HepG2 (cell line): Measurements from ENCODE around the gene BICDL1. TPM values are rescaled to one million over a fixed set of nuclear protein-coding genes. Genes with fewer than 3 reads are reported as not detected.

Experiments used
- AKAP8 ChIP-seq: sonication (generic); formaldehyde crosslinking; IDR thresholded peaks from 2 replicates; pipeline ENCODE4 v1.5.1; 2020; ENCODE audit warnings: mild to moderate bottlenecking, missing genetic modification reagents
- FOXK2 ChIP-seq: fragments of 450-650 bp; IDR thresholded peaks from 2 replicates; pipeline ENCODE4 v1.6.1; 2016
- GZF1 ChIP-seq: sonication (generic); formaldehyde crosslinking; IDR thresholded peaks from 2 replicates; pipeline ENCODE4 v1.5.1; 2020; ENCODE audit warnings: mild to moderate bottlenecking, missing genetic modification reagents
- IKZF1 ChIP-seq: fragments of 450-650 bp; IDR thresholded peaks from 2 replicates; pipeline ENCODE4 v1.7.1; 2016
- KDM1A ChIP-seq: IDR thresholded peaks from 2 replicates; pipeline ENCODE4 v1.6.1; 2016; ENCODE audit warnings: missing compliant biosample characterization
- SAP130 ChIP-seq: IDR thresholded peaks from 2 replicates; pipeline ENCODE4 v1.6.1; 2016; ENCODE audit warnings: low read depth
- SCMH1 ChIP-seq: sonication (generic); formaldehyde crosslinking; IDR thresholded peaks from 2 replicates; pipeline ENCODE4 v1.9.0; 2021; ENCODE audit warnings: missing genetic modification reagents, mild to moderate bottlenecking, borderline replicate concordance
- SRF ChIP-seq: IDR thresholded peaks from 2 replicates; pipeline ENCODE4 v1.6.1; 2011; ENCODE audit warnings: mild to moderate bottlenecking, low read depth, low read length, moderate library complexity
- SRY ChIP-seq: sonication (generic); formaldehyde crosslinking; IDR thresholded peaks from 2 replicates; pipeline ENCODE4 v1.8.0; 2022; ENCODE audit warnings: mild to moderate bottlenecking, missing genetic modification reagents
- THAP11 ChIP-seq: IDR thresholded peaks from 2 replicates; pipeline ENCODE4 v1.6.1; 2016; ENCODE audit warnings: missing biosample characterization, missing genetic modification reagents
- TIGD3 ChIP-seq: sonication (generic); formaldehyde crosslinking; IDR thresholded peaks from 2 replicates; pipeline ENCODE4 v1.5.1; 2020; ENCODE audit warnings: mild to moderate bottlenecking, missing genetic modification reagents, borderline replicate concordance
- ZMYM3 ChIP-seq: sonication (generic); formaldehyde crosslinking; IDR thresholded peaks from 2 replicates; pipeline ENCODE4 v1.5.1; 2020; ENCODE audit warnings: mild to moderate bottlenecking, missing genetic modification reagents
- ZNF263 ChIP-seq: sonication (generic); formaldehyde crosslinking; IDR thresholded peaks from 2 replicates; pipeline ENCODE4 v1.4.0; 2020; ENCODE audit warnings: missing genetic modification reagents
- ZNF275 ChIP-seq: sonication (generic); formaldehyde crosslinking; IDR thresholded peaks from 2 replicates; pipeline ENCODE4 v1.8.0; 2022; ENCODE audit warnings: missing genetic modification reagents, mild to moderate bottlenecking, inconsistent platforms, borderline replicate concordance
- ZNF329 ChIP-seq: sonication (generic); formaldehyde crosslinking; IDR thresholded peaks from 2 replicates; pipeline ENCODE4 v1.9.0; 2021; ENCODE audit warnings: low read depth, mild to moderate bottlenecking, missing genetic modification reagents
- ZNF33A ChIP-seq: sonication (generic); formaldehyde crosslinking; IDR thresholded peaks from 2 replicates; pipeline ENCODE4 v1.5.1; 2020; ENCODE audit warnings: missing genetic modification reagents, mild to moderate bottlenecking, moderate library complexity, borderline replicate concordance
- ZNF543 ChIP-seq: sonication (generic); formaldehyde crosslinking; IDR thresholded peaks from 2 replicates; pipeline ENCODE4 v1.4.0; 2020; ENCODE audit warnings: mild to moderate bottlenecking, missing genetic modification reagents
- ZNF670 ChIP-seq: sonication (generic); formaldehyde crosslinking; IDR thresholded peaks from 2 replicates; pipeline ENCODE4 v1.8.0; 2022; ENCODE audit warnings: mild to moderate bottlenecking, missing genetic modification reagents, borderline replicate concordance
- polyA plus RNA-seq, 8 experiments: library from polyadenylated mRNA; depleted of rRNA in 3 of 8; stranded (reverse) in 7 of 8; unstranded in 1 of 8; fragments of >200 nt; fragmentation: Illumina TruSeq in 4 of 8; extraction: Trizol in 4 of 8; gene quantifications; 2 replicates each; pipeline versions ENCODE4 v1.2.1 to v1.2.3, GENCODE V29; 2011 to 2016; ENCODE audit warnings: low read depth in 4 of 8, missing spikeins in 1 of 8, mixed read lengths in 1 of 8; ENCODE audit not compliant: insufficient read depth in 1 of 8
- total RNA-seq, 5 experiments: library from RNA; depleted of rRNA; stranded (reverse); fragments of >200 nt; fragmentation: Illumina TruSeq; extraction: Trizol; gene quantifications; 2 replicates each; pipeline ENCODE4 v1.2.3, GENCODE V29; 2016; ENCODE audit warnings: low read depth in 1 of 5
- TF ChIP-seq, protein P1 (sequence below): sonication (generic); formaldehyde crosslinking; IDR thresholded peaks from 2 replicates; pipeline ENCODE4 v1.4.0; 2020; ENCODE audit warnings: mild to moderate bottlenecking, missing genetic modification reagents
- TF ChIP-seq, protein P2 (sequence below): sonication (generic); formaldehyde crosslinking; IDR thresholded peaks from 2 replicates; pipeline ENCODE4 v1.4.0; 2020; ENCODE audit warnings: missing genetic modification reagents

The BICDL1 gene
- total and polyA plus RNA-seq, 2 of the 13 experiments (the other 11 are each of a cell fraction or from before 2014, with no cell fraction given), result 3.6 to 9.7 TPM

DNA sequence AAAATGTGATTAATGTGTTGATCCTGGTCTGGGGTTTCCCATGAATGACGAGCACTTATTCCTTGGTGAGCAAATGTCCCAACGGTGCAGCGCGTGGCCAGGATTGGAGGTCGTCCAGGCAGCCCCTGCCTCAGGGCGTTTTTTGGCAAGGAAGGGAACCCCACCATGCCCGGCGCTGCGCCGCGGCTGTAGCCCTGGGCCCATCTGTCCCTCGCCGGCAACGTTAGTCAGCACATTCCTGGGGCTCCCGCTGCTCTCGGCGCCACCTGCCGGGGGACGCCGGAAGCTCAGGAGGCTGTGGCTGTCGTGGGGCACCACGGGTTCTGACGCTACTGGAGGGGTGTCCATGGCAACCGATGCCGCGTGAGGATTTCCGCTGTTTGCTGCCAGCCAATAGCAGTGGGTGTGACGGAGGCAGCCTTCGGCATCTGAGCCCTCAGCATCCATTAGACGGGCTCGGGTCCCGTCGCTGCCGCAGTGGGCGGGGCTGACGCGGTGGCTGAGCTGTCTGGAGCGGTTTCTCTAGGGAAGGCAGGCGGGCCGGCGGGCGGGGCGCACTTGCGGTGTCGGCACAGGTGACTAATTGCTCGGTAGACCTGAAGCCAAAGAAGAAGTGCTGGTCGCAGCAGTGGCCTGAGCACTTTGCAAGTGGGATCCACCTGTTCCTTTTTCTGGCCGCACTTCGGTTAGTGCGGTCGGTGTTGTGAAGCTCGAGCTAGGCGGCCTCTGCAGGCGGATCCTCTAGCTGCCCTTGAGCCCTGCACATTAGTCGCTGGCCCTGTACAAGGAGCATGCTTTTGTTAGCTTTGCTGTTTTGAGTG lies 98.0 kb downstream of the BICDL1 start (continued):
- TF ChIP-seq ZMYM3 (CRISPR knock-in tag) (peak; percentile 27; the same call in 1 of the 2 replicates), ZNF263 (peak; percentile 26; the same call in 1 of the 2 replicates), IKZF1 (no peak), SAP130 (CRISPR knock-in tag) (peak; percentile 99), GZF1 (CRISPR knock-in tag) (0 out of 2 replicates have a peak, but pooled peaks have one; percentile 49), ZNF543 (CRISPR knock-in tag) (no peak), SRY (CRISPR knock-in tag) (peak; percentile 30; the same call in 1 of the 2 replicates), SCMH1 (no peak), THAP11 (CRISPR knock-in tag) (peak; percentile 79), TIGD3 (no peak), SRF (0 out of 2 replicates have a peak, but pooled peaks have one; percentile 14), AKAP8 (CRISPR knock-in tag) (no peak), ZNF329 (CRISPR knock-in tag) (no peak), ZNF670 (CRISPR knock-in tag) (peak; percentile 60; the same call in 1 of the 2 replicates), ZNF33A (CRISPR knock-in tag) (no peak), FOXK2 (no peak), KDM1A (CRISPR knock-in tag) (peak; percentile 82; the same call in 1 of the 2 replicates), ZNF275 (CRISPR knock-in tag) (no peak)
- TF ChIP-seq, protein P1, sequence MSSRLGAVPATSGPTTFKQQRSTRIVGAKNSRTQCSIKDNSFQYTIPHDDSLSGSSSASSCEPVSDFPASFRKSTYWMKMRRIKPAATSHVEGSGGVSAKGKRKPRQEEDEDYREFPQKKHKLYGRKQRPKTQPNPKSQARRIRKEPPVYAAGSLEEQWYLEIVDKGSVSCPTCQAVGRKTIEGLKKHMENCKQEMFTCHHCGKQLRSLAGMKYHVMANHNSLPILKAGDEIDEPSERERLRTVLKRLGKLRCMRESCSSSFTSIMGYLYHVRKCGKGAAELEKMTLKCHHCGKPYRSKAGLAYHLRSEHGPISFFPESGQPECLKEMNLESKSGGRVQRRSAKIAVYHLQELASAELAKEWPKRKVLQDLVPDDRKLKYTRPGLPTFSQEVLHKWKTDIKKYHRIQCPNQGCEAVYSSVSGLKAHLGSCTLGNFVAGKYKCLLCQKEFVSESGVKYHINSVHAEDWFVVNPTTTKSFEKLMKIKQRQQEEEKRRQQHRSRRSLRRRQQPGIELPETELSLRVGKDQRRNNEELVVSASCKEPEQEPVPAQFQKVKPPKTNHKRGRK (CRISPR knock-in tag), result 0 out of 2 replicates have a peak, but pooled peaks have one; percentile 81
- TF ChIP-seq, protein P2, sequence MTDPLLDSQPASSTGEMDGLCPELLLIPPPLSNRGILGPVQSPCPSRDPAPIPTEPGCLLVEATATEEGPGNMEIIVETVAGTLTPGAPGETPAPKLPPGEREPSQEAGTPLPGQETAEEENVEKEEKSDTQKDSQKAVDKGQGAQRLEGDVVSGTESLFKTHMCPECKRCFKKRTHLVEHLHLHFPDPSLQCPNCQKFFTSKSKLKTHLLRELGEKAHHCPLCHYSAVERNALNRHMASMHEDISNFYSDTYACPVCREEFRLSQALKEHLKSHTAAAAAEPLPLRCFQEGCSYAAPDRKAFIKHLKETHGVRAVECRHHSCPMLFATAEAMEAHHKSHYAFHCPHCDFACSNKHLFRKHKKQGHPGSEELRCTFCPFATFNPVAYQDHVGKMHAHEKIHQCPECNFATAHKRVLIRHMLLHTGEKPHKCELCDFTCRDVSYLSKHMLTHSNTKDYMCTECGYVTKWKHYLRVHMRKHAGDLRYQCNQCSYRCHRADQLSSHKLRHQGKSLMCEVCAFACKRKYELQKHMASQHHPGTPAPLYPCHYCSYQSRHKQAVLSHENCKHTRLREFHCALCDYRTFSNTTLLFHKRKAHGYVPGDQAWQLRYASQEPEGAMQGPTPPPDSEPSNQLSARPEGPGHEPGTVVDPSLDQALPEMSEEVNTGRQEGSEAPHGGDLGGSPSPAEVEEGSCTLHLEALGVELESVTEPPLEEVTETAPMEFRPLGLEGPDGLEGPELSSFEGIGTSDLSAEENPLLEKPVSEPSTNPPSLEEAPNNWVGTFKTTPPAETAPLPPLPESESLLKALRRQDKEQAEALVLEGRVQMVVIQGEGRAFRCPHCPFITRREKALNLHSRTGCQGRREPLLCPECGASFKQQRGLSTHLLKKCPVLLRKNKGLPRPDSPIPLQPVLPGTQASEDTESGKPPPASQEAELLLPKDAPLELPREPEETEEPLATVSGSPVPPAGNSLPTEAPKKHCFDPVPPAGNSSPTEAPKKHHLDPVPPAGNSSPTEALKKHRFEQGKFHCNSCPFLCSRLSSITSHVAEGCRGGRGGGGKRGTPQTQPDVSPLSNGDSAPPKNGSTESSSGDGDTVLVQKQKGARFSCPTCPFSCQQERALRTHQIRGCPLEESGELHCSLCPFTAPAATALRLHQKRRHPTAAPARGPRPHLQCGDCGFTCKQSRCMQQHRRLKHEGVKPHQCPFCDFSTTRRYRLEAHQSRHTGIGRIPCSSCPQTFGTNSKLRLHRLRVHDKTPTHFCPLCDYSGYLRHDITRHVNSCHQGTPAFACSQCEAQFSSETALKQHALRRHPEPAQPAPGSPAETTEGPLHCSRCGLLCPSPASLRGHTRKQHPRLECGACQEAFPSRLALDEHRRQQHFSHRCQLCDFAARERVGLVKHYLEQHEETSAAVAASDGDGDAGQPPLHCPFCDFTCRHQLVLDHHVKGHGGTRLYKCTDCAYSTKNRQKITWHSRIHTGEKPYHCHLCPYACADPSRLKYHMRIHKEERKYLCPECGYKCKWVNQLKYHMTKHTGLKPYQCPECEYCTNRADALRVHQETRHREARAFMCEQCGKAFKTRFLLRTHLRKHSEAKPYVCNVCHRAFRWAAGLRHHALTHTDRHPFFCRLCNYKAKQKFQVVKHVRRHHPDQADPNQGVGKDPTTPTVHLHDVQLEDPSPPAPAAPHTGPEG (CRISPR knock-in tag), result no peak; the same call in 1 of the 2 replicates
